Measurements from ENCODE around the gene SELP.
"Not testable (repeated sequence)": the region's sequence is repeated elsewhere in the genome, so short reads cannot be mapped to it uniquely, and the experiment has no call there.

GRCh38 chr1:169658777-169659176 is 28.9 kb upstream of the SELP start:
- TF ChIP-seq, protein P1, sequence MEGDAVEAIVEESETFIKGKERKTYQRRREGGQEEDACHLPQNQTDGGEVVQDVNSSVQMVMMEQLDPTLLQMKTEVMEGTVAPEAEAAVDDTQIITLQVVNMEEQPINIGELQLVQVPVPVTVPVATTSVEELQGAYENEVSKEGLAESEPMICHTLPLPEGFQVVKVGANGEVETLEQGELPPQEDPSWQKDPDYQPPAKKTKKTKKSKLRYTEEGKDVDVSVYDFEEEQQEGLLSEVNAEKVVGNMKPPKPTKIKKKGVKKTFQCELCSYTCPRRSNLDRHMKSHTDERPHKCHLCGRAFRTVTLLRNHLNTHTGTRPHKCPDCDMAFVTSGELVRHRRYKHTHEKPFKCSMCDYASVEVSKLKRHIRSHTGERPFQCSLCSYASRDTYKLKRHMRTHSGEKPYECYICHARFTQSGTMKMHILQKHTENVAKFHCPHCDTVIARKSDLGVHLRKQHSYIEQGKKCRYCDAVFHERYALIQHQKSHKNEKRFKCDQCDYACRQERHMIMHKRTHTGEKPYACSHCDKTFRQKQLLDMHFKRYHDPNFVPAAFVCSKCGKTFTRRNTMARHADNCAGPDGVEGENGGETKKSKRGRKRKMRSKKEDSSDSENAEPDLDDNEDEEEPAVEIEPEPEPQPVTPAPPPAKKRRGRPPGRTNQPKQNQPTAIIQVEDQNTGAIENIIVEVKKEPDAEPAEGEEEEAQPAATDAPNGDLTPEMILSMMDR (IDR thresholded peaks at IDR 0.05; ENCODE audit: low read length): not testable (repeated sequence)
- not testable (repeated sequence) for TF ChIP-seq EZH2phosphoT487 (IDR thresholded peaks at IDR 0.05; ENCODE audit: low read length)
